DMS53 treated with DMSO at 0.1 percent for 48 hours (cell line): Measurements from ENCODE around the gene IDUA.
A peak's percentile ranks its signal among the peaks of the same experiment; 100 is the strongest.

Experiments used
- DNase-seq: peaks from one replicate; lab custom pipeline; 2025; ENCODE audit not compliant: unreplicated experiment; lab: John Stamatoyannopoulos, UW

IDUA gene

DNA sequence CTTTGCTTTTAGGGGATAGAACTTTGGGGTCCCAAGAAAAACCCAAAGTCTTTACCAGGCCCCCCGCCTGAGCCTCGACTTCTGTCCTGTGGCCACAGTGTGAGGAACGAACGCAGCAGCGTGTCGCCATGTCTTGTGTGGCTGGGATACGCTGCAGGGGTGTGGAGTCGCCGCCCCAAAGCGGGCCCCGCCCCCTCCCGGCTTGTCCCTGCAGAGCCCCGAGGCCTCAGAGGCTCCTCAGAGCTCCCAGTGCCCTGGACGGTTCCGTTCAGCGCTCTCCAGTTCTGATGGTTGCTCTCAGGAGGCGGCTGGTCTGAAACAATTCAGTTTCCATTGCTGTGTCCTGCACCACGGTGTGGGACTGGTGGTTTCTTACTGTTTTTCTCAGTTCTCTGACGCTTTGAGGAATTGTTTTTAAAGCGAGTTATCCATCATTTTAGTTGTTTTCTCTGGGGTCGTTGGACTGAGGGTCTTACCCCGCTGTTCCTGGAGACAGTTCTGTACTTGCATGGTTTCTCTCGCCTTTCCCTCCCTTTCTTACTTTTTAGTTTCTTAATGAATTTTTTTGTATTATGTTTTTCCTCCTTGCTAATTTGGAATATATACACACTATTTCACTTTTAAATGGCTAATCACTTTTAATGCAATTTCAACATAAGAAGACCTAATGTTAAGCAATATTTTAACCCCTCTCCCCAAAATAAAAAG is 1.6 kb upstream of the IDUA start:
- DNase-seq = peak; percentile 52

DNA sequence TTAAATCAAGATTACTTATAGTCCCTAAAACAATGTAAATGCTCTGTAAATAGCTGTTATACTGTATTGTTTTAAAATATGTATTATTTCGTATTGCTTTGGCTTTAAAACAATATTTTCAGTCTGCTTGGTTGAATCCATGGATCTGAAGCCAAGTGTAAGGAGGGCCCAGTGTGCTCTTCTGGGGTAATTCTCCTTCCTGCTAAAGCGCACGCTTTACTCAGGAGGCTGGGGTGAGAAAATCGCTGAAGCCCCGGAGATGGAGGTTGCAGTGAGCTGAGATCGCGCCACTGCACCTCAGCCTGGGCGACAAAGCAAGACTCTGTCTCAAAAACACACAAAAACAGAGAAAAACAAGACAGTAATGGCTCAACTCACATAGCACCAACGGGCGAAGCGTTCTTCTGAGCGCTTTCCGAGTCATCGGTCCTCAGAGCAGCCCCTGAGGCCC is 391 bp upstream of the IDUA start:
- peak; percentile 67 for DNase-seq

DNA sequence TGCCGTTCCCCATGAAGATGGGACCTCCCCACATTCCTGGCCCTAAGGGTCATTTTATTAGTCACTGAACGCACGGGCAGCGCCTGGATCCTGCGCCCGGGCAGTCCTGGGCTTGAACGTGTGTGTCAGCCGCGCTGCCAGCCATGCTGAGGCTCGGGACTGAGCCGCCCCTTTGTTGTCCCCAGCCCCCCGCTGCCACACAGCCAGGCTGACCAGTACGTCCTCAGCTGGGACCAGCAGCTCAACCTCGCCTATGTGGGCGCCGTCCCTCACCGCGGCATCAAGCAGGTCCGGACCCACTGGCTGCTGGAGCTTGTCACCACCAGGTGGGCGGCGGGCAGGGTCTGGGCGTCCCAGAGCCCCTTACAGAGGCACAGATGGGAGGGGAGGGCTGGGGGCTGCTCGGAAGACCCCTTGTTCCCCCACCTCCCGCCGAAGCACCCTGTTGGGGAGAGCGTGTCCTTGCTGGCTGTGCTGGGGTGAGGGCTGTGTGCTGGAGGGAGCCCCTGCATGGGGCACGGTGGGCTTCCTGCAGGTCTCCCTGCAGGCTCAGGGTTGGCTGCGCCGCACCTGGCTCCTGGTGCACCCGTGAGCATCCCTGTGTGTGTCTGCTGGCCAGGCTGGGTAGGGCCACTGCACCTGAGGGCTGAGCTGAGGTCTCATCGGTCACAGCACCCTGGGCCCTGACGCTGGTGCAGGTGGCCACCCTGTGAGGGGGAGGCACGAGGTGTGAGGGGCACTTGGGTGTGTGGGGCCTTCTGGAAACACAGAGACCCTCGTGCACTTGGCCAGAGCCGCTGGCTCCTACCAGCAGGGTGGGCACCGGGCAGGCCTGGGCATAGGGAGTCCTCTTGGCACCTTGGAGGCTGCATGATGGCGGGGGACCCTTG is 1.0 kb downstream of the IDUA start:
- no peak for DNase-seq

DNA sequence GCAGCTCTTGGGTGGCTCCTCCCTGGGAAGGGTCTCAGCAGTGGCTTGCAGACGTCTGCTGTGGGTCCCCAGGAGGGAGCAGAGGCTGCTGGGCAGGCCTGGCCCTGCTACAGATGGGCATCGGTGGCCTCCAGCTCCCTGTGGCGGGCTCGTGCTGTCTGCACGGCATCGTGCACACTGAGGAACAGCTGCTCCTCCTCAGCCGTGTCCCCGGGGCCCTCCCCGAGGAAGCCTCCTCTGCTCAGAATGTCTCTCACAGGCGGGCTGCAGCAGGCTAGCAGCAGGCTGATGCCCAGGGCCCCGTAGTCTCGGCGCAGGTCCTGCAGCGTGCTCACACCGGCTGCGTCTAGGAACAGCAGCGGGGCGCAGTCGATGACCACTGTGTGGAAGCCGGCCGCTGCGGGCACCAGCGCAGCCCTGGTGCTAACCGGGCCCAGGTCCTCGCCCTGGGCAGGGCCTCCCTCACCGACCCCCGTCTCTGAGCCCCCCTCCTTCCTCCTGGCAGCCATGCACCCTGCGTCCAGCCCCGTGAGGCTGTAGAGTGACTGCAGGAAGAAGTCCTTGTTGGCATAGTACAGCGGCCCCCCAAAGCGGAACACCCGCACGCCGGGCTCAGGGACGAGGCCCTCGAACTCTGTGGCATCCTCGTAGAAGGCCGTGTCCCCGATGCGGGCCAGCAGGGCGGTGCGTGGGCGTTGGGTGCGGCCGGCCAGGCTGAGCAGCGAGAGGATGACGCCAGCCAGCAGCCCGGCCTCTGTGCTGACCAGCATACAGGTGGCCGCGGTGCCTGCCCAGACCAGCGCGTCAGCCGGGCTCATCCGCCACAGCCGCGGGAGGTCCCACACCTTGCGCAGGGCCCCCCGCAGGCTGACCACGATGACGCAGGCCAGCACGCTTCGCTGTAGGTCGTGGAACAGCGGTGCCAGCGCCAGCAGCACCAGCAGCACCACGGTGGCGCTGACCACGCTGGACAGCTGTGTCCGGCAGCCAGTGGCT is 2.2 kb downstream of the IDUA start:
- DNase-seq = no peak

DNA sequence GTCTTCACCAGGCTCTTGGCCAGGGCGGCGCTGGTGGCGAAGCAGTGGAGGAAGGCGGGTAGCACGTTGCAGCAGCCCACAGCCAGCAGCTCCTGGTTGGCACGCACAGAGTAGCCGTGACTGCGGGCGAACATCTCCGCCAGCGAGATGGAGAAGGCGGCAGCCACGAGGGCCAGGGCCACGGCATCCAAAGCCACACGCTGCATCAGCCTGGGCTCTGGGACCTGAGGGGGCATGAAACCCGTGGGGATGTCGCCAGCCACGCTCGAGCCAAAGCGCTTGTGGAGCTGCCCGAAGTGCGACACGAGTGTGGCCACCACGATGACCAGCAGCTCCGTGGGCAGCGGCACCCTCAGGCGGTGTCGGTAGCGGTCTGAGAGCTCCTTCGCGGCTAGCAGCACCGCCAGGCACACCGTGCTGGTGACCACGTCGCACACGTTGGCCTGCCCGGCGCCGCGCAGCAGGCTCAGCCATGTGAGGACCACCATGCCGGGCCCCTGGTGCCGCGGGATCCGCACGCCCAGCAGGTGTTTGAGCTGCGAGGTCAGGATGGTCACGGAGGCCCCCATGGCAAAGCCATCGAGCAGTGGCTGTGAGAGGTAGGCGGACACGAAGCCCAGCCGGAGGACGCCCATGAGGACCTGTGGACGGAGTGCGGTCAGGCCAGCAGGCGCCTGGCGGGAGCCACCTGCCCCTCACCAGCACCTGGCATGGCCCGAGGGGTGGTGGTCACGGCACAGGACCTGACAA is 3.1 kb downstream of the IDUA start:
- DNase-seq = no peak

DNA sequence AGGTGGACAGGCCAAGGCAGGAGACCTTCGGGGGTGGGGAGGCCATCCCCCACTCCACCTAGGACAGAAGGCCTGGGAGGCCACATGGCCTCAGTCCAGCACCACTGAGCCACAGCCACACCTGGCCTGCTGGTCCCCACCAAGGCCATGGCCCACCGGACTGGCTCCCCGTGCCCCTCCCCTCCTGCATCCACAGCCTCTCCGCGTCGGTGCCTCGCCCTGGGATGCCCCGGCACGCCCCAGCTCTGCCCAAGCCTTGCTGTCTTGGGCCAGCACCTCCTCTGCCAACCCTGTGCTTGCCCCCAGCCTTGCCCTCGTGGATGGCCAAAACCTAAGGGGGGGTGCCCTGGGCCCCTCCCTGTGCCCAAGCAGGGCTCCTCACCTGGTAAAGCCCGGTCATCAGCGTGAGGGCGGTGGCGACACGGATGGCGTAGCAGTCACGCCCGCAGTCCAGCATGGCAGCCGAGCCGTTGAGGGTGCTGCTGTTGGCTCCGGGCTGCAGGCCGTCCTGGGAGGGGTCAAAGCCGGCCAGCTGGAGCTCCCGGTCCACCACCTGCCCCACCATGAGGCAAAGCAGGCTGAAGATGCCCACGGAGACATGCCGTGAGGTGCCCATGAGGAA is 4.0 kb downstream of the IDUA start:
- DNase-seq = no peak

DNA sequence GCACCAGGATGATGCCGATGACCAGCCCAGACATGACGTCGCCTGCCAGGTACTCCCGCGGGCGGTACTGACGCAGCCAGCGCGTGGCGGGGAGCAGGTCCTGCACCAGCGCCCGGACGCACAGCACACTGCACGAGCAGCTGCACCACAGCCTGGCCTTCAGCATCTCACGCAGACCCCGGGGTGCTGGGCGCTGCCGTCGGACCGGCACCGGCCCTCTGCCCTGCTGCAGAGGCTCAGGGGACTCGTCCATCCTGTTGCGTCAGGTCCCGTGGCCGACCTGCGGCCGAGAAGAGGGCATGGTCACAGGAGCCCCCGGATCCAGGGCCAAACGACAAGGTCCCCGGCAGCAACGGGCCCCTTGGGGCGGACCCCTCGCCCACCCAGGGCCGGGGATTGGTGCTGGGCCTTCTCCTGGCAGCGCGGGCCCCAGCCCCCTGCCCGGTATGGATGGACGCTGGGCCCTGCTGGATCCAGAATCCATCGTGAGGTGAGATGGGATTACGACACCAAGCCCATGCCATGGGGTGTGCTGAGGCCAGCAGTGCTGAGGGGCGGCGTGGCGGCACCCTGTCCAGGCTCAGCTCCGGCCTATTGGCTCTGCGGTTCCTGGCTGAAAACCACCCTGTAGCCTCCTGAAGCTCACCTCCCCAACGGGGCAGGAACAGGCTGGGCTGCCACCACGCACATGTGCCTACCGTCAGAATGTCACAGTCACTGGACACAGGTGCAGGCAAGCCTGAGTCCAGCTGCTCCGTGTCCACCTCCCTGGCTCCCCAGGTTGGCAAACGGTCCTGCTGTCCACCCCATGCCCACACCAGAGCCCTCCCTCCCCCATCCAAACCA is 4.8 kb downstream of the IDUA start:
- DNase-seq = no peak

DNA sequence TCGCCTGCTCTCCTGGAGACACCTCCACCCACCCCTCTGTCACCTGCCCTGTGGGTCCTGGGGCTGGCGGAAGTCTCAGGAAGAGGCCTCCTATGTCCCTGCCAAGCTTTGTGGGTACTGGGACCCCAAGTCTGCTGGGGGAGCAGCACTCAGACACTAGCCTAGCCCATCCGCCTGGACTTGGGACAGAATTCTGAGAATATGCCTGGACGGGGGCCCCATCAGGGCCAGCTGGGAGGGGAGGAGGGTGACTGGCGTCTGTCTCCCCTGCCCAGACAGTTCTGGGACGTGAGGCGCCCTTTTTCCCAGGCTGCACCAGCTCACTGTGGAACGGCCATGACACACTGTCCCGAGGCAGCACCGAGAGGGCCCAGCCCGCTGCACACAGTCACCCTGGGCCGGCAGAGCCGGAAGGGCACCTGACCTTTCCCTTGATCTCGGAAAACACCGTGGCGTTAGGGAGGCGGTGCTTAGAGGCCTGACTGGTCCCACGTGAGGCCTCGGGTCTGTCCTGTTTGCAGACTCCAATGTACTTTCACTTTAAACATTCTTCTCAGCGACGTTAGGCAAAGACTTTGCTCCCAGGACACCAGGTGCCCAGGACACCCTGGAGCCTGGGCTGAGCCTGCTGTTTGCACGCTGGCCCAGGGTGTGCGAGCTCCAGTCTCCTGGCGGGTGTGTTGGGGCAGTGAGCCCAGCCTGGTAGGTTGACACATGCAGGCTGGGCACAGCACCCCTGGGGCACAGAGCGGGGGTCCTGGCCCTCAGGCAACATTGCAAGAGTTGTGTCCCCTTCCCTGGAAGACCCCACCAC is 5.7 kb downstream of the IDUA start:
- peak; percentile 98 for DNase-seq

DNA sequence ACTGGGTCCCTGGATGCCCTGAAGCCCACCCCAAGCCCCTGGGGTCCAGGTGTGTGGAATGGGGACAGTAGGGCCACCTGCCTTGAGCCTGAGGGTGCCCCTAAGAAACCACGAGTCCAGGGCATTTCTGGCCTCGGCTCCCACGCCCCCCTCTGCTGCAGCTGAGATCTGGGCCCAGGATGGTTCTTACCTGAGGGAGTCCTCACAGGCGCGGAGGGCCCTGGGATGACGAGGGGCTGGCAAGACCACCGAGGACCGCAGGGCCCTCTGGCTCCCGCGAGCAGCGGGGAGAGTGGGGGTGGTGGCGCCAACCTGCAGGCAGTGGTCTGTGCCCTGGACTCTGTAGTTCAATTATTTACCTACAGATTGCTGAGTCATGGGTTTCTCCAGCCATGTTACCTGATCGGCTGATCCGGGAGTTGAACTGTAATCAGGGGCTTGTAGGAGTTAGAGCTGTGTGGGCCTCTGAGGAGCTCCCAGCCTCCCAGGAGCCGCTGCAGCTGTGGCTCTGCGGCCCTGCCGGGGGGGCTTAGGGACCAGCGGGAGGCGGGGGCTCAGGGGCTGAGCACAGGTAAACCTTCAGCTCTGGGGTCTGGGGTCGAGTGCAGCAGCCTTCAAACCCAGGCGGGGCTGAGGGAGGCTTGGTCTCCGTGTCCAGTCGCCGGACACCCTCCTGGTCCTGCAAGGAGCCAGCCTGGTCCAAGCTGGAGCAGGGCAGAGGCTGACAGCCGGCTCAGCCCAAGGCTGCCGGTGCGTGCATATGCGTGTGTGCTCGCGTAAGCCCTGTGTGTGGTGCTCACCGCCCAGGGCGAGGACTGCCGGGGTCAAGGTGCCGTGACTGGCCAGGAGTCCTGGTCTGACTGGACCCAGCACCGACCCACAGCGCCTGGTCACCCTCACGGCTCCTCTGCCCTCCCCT is 6.5 kb downstream of the IDUA start, which contains the start of gene SLC26A1:
SLC26A1 (minus strand) TSS at position 294 of the 919 bp plus-strand sequence. CDS start 1,701 bp downstream, outside the sequence.
- peak; percentile 91 for DNase-seq

DNA sequence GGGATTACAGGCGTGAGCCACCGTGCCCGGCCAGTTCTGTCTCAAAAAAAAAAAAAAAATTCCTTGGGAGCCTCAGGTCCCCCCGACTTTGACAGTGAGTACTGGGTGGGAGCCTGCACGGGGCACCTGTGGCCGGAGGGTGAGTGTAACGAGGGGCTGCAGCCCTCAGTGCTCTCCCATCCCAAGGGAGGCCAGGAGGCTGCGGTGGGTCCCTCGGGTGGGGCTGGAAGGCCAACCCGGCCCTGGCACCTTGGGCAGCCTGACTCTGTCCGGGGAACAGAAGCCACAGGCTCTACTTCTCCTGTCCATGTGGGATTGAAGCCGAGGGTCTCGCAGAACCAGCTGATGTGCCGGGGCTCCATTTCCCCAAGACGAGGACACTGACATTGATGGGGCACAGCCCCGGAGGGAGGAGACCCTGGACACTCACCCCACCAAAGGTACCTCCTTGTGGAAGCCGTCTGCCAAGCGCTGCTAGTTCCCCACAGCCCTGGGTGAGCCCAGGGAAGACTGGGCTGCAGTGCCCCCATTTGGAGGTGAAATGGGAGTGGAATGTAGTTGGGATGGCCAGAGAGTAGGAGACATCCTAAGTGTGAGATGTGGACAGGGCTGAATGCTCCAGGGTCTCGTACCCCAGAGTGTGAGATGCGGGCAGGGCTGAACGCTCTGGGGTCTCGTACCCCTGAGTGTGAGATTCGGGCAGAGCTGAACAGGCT is 8.6 kb downstream of the IDUA start:
- no peak for DNase-seq

DNA sequence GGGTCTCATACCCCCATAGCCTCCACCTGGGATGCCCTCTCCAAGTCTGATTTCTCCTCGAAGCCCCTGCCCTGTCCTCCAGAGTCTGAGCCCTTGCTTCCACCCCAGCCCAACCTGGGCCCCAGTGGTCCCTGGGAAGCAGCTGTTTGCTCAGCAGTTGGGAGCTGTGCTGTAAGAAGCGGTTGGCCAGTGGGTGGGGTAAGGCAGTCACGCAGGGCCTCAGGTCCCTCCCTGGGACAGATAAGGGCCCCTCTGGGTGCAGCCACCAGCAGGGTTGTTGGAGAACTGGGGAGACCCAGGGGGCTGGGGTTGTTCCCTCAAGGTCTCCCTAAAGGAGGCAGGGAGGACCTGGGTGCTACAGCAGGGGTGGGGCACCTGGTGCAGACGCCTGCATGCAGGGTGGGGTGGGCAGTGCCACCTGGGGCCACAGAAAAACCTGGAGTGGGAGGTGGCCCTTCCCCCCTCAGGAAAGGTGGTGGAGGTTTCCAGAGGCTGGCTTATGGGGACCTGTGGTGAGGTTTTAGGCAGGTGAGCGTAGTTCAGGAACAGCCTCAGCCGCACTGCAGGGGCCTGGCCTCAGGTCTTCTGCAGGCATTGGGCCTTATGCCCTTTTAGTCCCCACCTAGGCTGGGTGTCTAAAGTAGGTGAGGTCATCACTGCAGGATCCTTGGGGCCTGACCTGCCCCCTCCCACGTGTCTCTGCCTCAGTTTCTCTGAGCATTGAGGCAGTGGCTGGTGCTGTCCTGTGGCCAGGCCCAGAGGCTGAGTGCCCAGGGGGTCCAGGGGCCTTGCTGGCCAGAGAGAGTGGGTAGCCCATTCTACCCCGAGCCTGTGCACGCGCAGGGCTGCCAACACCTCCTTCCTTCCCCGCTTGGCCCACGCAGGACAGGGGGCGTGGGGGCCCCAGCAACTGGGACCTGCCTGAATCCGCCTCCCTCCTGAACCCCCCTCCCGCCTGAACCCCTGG is 9.5 kb downstream of the IDUA start:
- DNase-seq = no peak

DNA sequence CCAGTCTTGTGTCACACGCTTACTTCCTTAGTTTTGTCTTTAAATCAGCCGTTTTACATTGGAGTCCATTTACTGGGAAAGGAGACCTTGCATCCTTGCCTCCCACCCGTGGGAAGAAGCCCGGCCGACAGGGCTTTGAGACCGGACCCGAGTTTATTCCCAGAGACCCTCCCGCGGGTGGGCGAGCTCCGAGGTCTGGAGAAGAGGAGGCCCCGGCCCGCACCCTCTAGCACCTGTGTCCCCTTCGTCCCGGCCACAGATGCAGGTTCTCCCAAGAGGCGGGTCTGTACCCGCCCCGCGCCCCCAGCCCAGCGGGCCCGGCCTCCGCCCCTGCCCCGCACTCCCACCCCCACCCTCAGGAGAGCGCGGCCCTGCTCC is 10.1 kb downstream of the IDUA start:
- no peak for DNase-seq

DNA sequence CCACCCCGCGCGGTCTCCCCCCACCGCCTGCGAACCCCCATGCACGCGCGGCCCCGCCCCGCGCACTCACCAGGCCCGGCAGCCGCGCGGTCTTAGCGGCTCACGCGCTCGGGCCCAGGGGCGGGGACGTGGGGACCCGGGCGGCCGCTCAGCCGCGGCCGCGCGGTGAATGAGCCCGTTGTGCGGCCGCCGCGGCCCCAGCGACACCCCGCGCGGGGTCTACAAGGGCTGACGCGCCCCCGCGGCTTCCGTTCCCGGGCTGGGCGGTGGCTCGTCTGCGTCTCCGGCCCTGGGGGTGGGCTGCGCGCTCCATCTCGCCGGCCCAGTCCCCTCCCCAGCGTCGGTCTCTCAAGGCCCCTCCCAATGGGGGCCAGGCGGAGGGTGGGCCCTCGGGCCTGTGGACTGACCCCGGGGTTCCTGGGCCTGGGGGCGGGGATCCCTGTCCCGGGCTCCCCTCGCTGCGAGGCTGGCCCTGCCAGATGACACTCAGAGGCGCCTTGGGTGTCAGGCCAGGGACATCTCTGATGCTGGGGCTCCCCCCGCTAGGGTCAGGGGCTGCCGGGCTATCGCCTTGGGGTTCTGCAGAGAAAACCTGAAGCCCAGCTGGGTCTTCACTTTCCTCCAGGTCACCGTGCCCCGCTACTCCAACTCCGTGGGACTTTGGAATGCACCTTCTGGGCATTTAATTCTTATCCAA is 10.7 kb downstream of the IDUA start:
- DNase-seq = no peak

DNA sequence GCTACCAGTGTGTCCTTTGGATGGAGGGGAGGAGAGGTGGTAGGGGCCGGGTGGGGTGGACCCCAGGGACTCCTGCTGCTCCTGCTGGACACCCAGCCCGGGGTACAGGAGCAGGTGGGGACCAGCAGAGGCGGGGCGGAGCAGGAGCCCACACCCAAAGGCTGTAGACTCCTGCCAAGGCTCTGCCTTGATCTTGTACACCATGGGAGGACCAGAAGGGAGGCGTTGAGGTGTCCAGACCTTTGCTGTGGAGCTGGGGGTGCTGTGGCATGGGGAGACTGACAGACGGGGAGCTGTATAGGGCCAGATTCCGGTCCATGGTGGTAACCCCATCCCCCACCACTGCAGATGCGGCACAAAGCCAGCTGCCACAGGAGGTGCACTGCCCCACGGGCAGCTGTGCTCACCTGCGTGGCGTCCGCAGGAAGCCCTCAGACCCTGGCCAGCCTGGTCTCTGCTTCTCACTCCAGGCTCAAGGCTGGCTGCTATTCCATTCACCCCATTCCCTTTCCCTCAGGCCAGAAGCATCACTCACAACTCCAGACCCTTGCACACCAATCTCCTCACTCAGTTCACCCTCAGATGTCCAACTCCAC is 11.3 kb downstream of the IDUA start:
- DNase-seq = no peak
